Hindlimb muscle (tissue), 1 donor: Measurements from ENCODE around the gene SMOC1. TPM values are rescaled to one million over a fixed set of nuclear protein-coding genes. Genes with fewer than 3 reads are reported as not detected.

Source experiments
- DNase-seq: peaks from one replicate; pipeline ENCODE4 v3.0.0-alpha.2; 2013
- polyA plus RNA-seq: library from polyadenylated mRNA; unstranded; fragments of 120-200 nt; gene quantifications from one replicate; pipeline ENCODE4 v1.2.1, GENCODE V29; 2013; ENCODE audit not compliant: insufficient read length

SMOC1 gene
- 4.2 TPM for polyA plus RNA-seq

- DNase-seq, result no peak
Observed at GRCh38 chr14:69879175-69880043, at the start of gene SMOC1. SMOC1 (plus strand) TSS chr14:69879416; CDS start chr14:69879679, 263 bp downstream.

- DNase-seq, result no peak
Observed at GRCh38 chr14:69838881-69839416, 40.3 kb upstream of the SMOC1 start.

GRCh38 chr14:69839661-69840060, 39.6 kb upstream of the SMOC1 start:
- DNase-seq, result no peak

GRCh38 chr14:69841656-69842055, 37.6 kb upstream of the SMOC1 start:
- DNase-seq, result no peak

- DNase-seq, result no peak
Observed at GRCh38 chr14:69842686-69843420, 36.4 kb upstream of the SMOC1 start.

- no peak for DNase-seq
Observed at GRCh38 chr14:69844171-69844570, 35.0 kb upstream of the SMOC1 start.

GRCh38 chr14:69845050-69845581, 34.1 kb upstream of the SMOC1 start:
- DNase-seq, result no peak

- no peak for DNase-seq
Observed at GRCh38 chr14:69845787-69846186, 33.4 kb upstream of the SMOC1 start.

- DNase-seq, result no peak
Observed at GRCh38 chr14:69848156-69848555, 31.1 kb upstream of the SMOC1 start.

- DNase-seq, result no peak
Observed at GRCh38 chr14:69848903-69849391, 30.3 kb upstream of the SMOC1 start.

- DNase-seq, result no peak
Observed at GRCh38 chr14:69850086-69850735, 29.0 kb upstream of the SMOC1 start.

GRCh38 chr14:69850736-69851112, 28.5 kb upstream of the SMOC1 start:
- DNase-seq, result no peak

- DNase-seq, result no peak
Observed at GRCh38 chr14:69852531-69853321, 26.5 kb upstream of the SMOC1 start.

GRCh38 chr14:69853774-69854173, 25.4 kb upstream of the SMOC1 start:
- no peak for DNase-seq

GRCh38 chr14:69854598-69854997, 24.6 kb upstream of the SMOC1 start:
- DNase-seq, result no peak

GRCh38 chr14:69855180-69855832, 23.9 kb upstream of the SMOC1 start:
- DNase-seq, result no peak

- DNase-seq, result no peak
Observed at GRCh38 chr14:69858801-69859200, 20.4 kb upstream of the SMOC1 start.

GRCh38 chr14:69859591-69859990, 19.6 kb upstream of the SMOC1 start:
- no peak for DNase-seq

- no peak for DNase-seq
Observed at GRCh38 chr14:69860221-69860620, 19.0 kb upstream of the SMOC1 start.

GRCh38 chr14:69861025-69861569, 18.1 kb upstream of the SMOC1 start:
- DNase-seq, result no peak

- no peak for DNase-seq
Observed at GRCh38 chr14:69863083-69863482, 16.1 kb upstream of the SMOC1 start.
